GDM1 (cell line): ENCODE measurements around the gene GEMIN7.

Experiments
- DNase-seq: peaks from one replicate; lab custom pipeline; 2025; lab: John Stamatoyannopoulos, UW

GEMIN7 gene, protein sequence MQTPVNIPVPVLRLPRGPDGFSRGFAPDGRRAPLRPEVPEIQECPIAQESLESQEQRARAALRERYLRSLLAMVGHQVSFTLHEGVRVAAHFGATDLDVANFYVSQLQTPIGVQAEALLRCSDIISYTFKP

DNA sequence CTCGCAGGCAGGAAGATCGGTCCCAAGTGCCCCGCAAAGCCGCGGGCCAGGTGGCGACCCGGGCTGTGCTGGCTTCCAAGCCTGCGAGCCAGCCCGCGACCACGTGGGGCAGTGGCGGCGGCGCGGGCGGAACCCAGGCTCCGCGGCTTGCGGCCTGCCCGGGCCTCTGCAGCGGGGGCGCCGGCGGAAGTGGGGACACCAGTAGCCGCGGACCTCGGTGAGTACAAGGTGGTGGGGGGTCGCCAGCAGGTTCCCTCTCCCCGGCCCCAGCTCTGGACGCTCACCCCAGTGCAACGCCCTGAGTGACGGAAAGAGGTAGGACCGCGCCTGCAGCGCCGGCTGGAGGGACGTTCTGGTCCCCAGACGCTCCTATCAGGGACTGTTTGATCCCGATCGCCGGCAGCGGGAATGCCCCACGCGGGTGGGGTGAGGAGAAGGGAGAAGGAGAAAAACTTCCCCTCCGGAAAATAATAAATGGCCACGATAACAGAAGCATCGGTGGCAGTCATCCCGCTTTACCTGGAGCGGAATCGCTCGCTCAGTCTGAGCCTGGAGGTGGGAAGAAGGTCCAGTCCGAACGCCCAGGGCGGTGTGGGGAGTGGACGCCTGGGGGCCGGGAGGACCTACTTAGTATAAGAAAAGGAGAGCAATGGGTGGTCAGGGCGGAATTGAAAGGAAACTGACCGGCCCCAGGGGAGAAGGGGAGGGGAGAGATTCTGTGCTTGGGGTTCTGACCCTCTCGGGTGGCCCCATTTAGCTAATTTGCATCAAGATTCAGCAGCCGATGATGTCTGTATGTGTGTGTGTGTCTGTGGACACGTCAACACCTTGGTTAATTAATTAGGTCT is at the start of gene GEMIN7:
GEMIN7 (plus strand) TSS at position 198 of the 848 bp plus-strand sequence. CDS start 10,855 bp downstream, outside the sequence.
- peak; percentile 73 for DNase-seq

- DNase-seq = no peak
Measured at GRCh38 chr19:45030825-45031224, 48.2 kb upstream of the GEMIN7 start.

DNA sequence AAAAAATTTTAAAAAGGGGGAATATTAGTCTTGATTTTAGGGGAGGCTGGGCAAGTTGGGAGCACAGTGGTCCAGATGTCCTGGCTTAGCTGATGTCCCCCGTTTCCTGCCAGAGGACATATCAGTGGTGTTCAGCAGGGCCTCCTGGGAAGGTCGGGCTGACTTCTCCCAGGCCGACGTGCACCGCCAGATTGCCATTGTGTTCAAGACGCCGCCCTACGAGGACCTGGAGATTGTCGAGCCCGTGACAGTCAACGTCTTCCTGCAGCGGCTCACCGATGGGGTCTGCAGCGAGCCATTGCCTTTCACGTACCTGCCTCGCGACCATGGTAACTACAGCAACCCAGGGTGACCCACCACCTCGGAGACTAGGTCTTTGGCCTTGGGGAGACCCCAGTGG is 46.6 kb upstream of the GEMIN7 start:
- no peak for DNase-seq

DNA sequence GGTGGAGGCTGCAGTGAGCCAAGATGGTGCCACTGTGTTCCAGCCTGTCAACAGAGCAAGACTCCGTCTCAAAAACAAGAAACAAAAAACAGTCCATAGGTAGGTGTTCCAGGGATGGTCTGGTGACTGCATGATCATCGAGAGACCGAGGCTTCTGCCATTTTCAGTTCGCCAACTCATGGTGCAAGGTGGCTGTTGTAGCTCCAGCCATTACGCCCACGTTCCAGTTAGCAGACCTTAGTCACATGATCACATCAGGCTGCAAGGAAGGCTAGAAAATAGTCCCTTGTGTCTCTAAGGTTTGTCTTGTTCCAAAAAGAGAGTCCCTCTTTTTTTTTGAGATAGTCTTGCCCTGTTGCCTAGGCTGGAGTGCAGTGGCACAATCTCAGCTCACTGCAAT is 43.3 kb upstream of the GEMIN7 start:
- DNase-seq = no peak

DNA sequence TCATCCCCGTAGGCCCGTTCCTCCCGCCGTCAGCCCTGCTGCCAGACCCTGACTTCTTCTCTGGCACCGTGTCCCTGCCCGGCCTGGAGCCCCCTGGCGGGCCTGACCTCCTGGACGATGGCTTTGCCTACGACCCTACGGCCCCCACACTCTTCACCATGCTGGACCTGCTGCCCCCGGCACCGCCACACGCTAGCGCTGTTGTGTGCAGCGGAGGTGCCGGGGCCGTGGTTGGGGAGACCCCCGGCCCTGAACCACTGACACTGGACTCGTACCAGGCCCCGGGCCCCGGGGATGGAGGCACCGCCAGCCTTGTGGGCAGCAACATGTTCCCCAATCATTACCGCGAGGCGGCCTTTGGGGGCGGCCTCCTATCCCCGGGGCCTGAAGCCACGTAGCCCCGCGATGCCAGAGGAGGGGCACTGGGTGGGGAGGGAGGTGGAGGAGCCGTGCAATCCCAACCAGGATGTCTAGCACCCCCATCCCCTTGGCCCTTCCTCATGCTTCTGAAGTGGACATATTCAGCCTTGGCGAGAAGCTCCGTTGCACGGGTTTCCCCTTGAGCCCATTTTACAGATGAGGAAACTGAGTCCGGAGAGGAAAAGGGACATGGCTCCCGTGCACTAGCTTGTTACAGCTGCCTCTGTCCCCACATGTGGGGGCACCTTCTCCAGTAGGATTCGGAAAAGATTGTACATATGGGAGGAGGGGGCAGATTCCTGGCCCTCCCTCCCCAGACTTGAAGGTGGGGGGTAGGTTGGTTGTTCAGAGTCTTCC is 41.5 kb upstream of the GEMIN7 start:
- no peak for DNase-seq

DNA sequence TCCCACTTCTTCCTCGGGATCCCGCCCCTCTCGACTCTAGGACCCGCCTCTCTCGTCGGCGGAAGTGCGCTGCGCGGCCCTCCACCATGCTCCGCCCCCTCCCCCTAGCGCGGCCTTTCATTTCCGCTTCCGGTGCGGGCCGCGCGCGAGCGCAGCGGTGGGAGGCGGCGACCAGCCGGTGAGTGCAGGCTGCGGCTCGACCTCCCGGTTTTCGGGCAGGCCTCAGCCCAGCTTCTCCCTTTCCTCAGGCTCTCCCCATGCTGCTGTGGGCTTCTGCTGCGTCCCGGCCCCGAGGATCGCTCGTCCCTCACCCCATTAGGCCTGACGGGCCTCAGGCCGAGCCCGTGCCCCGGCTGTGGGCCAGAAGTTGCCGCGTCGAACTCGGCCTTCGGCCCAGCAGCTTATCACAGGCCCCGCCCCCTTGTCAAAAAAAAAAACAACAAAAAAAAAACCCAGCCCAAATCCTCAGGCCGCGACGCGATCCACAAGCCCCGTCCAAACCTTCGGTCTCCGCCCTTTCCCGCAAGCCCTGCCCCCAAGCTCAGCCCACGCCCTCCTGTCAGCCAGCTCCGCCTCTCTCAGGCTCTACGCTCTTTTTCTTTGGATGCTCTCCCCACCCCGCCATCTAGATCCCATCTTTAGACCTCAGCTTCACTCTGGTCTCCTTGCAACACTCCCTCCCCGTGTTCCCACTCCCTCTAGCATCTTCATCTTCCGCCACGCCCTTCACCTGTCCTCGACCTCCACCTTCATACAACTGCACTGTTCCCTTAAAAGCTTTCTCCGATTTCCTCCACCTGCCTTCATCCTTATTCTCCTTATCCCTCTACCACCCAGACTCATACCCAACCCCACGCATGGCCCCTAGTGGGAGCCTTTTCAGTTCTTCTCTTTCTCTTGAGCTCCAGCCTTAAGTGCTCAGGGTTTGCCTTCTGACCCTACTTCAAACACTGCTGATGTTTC is 39.8 kb upstream of the GEMIN7 start, which contains the start of gene CLASRP:
CLASRP (plus strand) TSS at position 115 of the 963 bp plus-strand sequence. CDS start 1,168 bp downstream, outside the sequence.
- DNase-seq = peak; percentile 84

DNA sequence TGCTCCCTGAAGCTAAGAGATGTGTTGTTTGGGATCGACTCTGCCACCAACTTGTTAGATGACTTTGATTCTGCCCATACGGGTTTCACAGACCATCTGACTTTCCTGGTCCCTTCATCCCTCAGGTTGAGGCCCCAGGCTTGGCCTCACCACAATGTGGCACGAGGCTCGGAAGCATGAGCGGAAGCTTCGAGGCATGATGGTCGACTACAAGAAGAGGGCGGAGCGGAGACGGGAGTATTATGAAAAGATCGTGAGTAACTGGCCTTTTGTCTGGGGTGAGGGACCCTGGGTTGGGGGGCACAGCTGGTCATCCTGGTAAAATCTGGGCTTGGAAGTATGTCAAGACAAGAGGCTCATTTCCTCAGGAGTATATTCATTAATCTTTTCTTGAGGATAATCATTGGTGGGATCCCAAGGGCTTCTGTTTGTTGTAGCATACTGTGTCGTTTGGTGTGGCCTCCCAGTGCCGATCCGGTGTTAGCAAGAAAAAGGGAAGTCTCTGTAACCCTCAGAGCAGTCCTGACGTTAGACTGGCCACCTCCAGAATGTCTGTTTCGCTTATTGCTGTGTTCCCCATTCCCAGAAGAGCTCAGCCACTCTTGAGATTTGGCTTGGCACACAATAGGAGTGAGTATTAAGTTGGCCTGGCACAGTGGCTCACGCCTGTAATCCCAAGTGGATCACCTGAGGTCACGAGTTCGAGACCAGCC is 38.8 kb upstream of the GEMIN7 start:
- no peak for DNase-seq

- DNase-seq = no peak
Measured at GRCh38 chr19:45041125-45041524, 37.9 kb upstream of the GEMIN7 start.

GRCh38 chr19:45045671-45046353 is 33.2 kb upstream of the GEMIN7 start:
- no peak for DNase-seq

DNA sequence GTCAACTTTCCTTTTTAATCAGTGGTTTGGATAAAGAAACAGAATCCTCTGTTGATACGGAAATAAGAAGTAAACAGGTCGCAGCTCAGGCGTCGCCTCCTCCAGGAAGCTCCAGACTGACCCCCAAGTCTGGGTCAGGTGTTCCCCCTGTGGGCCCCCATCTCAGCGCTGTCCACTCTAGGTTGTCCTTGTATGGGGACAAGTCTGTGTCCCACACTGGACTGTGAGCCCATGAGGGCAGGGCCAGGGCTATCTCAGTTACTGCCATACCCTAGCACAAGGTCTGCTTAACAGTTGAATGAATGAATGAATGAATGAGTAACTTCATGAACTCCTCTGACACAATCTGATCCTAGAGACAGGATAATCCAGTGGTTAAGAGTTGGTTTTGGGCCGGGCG is 32.7 kb upstream of the GEMIN7 start:
- DNase-seq = no peak

DNA sequence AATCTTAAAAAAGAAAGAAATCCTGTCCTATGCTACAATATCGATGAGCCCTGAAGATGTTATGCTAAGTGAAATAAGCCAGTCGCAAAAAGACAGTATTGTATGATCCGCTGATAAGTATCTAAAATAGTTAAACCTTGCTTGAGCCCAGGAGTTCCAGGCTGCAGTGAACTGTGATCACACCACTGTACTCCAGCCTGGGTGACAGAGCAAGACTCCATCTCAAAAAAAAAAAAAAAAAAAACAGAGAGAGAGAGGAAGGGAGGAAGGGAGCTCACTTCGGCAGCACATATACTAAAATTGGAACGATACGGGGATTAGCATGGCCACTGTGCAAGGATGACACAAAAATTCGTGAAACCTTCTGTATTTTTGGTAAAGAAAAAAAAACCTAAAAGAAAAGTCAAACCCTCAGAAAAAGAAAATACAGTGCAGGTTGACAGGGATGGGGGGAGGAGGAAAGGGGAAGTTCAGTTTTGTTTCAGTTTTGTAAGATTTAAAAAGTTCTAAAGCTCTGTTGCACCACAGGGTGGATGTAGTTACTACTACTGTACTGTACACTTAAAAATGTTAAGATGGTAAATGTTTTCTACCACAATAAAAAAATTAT is 31.8 kb upstream of the GEMIN7 start:
- DNase-seq = no peak

DNA sequence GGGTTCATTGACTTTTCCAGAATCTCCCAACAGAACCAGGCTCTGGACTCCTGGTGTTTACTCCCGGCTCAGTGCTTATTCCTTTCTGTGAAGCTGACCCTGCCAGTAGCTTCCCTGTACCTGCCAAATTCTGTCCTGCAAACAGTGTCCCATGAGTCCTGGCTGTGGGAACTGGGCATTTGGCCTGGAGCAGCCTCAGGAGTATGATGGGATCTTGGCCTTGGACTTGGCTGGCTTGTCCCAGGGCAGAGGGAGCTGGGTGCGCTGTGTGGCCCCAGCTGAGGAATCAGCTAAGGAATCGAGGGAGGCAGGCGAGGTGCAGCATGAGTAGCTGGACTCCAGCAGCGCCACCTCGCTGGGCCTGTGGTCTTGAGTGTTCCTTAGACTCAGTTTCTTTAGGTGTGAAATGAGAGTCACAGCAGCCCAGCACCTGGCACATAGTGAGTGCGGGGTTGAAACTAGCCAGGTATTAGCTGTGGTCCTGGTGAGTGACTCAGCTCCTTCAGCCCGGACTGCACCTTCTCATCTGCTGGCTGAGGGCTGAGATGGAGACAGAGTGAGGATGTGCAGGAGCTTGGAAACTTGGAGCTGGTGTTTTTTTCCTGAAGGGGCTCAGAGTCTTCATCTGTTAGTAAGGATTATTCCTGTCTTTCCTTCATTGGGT is 29.9 kb upstream of the GEMIN7 start:
- no peak for DNase-seq

- no peak for DNase-seq
Measured at GRCh38 chr19:45050036-45050435, 29.0 kb upstream of the GEMIN7 start.

- no peak for DNase-seq
Measured at GRCh38 chr19:45051929-45052579, 27.0 kb upstream of the GEMIN7 start.

- DNase-seq = no peak
Measured at GRCh38 chr19:45056831-45057230, 22.2 kb upstream of the GEMIN7 start.

DNA sequence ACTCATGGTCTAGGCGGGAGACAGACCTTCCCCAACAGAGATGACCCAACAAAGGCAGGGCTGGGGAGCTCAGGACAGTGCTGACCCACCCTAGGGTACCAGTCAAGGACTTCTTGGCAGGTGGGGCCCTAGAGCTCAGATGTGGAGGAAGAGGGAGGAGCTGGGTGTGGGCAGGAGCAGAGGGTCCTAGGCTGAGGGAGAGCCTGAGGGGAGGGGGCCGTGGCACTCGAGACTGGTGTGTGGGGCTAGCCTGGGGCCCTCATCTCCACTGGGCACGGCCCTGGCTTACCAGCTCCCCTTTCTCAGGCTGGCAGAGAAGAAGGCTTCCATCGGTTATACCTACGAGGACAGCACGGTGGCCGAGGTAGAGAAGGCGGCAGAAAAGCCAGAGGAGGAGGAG is 21.6 kb upstream of the GEMIN7 start:
- no peak for DNase-seq

- DNase-seq = no peak
Measured at GRCh38 chr19:45058622-45059159, 20.4 kb upstream of the GEMIN7 start.

DNA sequence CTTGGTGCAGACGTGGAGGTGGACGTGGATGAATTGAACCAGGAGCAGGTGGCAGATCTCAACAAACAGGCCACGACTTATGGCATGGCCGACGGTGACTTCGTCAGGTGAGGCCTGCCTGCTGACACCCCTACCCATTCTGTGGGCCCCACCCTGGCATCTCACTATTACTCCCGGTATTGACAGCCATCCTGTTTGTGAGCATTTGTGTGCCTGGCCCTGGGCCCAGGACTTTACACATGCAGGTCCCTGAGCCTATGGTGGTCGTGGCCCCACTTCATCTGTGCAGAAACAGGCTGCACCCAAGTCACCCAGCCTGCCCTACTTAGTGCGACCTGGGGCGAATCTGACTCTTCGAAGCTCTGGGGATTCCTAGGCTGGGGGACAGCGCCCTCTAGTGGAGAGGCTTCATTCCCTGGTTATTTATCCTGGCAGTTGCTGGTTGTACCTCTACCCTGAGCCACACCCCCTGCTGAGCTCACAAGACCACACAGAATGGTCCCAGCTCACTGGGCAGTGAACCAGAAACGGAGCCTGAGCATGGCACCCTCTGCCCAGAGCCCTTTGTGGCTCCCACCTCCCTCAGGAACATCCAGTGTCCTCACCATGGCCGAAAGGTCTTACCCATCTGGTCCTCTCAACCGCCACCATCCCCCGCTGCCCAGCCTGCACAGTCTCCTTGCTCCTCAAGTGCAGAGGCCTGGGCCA is 19.6 kb upstream of the GEMIN7 start:
- DNase-seq = peak; percentile 50
